Right atrium auricular region (tissue), 2 donors: ENCODE results near the gene FAF1. TPM values are rescaled to one million over a fixed set of nuclear protein-coding genes. Genes with fewer than 3 reads are reported as not detected.

Experiments used
- DNase-seq: peaks from one replicate; pipeline ENCODE4 v3.0.0-alpha.2; 2019; ENCODE audit warnings: low spot score
- H3K27ac ChIP-seq, 2 donors: fragments of 200-600 bp; sonication (generic); 1 replicate in 1 of 2; 2 replicates in 1 of 2; pipeline ENCODE4 v1.5.1; 2016 to 2019
- H3K27me3 ChIP-seq, 2 donors: fragments of 200-600 bp; sonication (generic); one replicate each; pipeline versions ENCODE4 v1.5.1 to v1.6.0; 2017 to 2019
- H3K36me3 ChIP-seq: fragments of 200-600 bp; sonication (generic); one replicate; pipeline ENCODE4 v1.5.1; 2016
- H3K4me1 ChIP-seq, 2 donors: fragments of 200-600 bp; sonication (generic); one replicate each; pipeline versions ENCODE4 v1.5.1 to v1.6.0; 2017 to 2019
- H3K4me3 ChIP-seq, 2 donors: fragments of 200-600 bp; sonication (generic); 1 replicate in 1 of 2; 2 replicates in 1 of 2; pipeline ENCODE4 v1.5.1; 2017 to 2019; ENCODE audit warnings: mild to moderate bottlenecking in 1 of 2, moderate library complexity in 1 of 2
- H3K9me3 ChIP-seq, 2 donors: fragments of 200-600 bp; sonication (generic); one replicate each; pipeline ENCODE4 v1.5.1; 2019
- CTCF ChIP-seq, 2 donors: fragments of 200-600 bp; sonication (generic); IDR thresholded peaks; one replicate each; pipeline ENCODE4 v1.5.1; 2019; ENCODE audit warnings: antibody characterized with exemption in 2 of 2
- total RNA-seq, 2 donors: library from RNA; depleted of rRNA; stranded (reverse); fragments of >200 nt; gene quantifications; one replicate each; pipeline ENCODE4 v1.1.0, GENCODE V29; 2016

The FAF1 gene
- total RNA-seq, 2 donors from 2014 or later: 36.1 to 68.8 TPM

GRCh38 chr1:50979937-50980336, 19.9 kb upstream of the FAF1 start:
- no peak for TF ChIP-seq CTCF (IDR thresholded peaks at IDR 0.05)
- DNase-seq: no peak
- peak overlapping the region in 1 of 2 donors; percentile 80 for H3K4me3 ChIP-seq
- H3K27ac ChIP-seq: peak overlapping the region; percentile 98 to 100
- H3K27me3 ChIP-seq: no peaks in the 10 kb centered on the region
- H3K36me3 ChIP-seq: no peaks in the 10 kb centered on the region
- peaks cover 0 to 9% of the 10 kb centered on the region in 2 donors for H3K4me1 ChIP-seq
- no peaks in the 10 kb centered on the region for H3K9me3 ChIP-seq

- H3K4me1 ChIP-seq: peaks cover 0 to 9% of the 10 kb centered on the region in 2 donors
- H3K9me3 ChIP-seq: no peaks in the 10 kb centered on the region
- H3K36me3 ChIP-seq: no peaks in the 10 kb centered on the region
- no peaks in the 10 kb centered on the region for H3K27me3 ChIP-seq
- peak overlapping the region; percentile 80 to 84 for H3K4me3 ChIP-seq
- H3K27ac ChIP-seq: peak overlapping the region; percentile 98 to 100
- TF ChIP-seq CTCF (IDR thresholded peaks at IDR 0.05): no peak
- DNase-seq: no peak
Observed at GRCh38 chr1:50978852-50979781, 19.1 kb upstream of the FAF1 start.

- Histone ChIP-seq H3K27ac (peak overlapping the region; percentile 98 to 100), H3K36me3 (no peaks in the 10 kb centered on the region), H3K4me3 (peak overlapping the region; percentile 80 to 84), H3K4me1 (peaks cover 0 to 9% of the 10 kb centered on the region in 2 donors), H3K9me3 (no peaks in the 10 kb centered on the region), H3K27me3 (no peaks in the 10 kb centered on the region)
- no peak for TF ChIP-seq CTCF (IDR thresholded peaks at IDR 0.05)
- no peak for DNase-seq
Observed at GRCh38 chr1:50978144-50978851, 18.2 kb upstream of the FAF1 start.

GRCh38 chr1:50977575-50978143, 17.6 kb upstream of the FAF1 start:
- no peak for TF ChIP-seq CTCF (IDR thresholded peaks at IDR 0.05)
- Histone ChIP-seq H3K9me3 (no peaks in the 10 kb centered on the region), H3K4me3 (peak overlapping the region; percentile 80 to 84), H3K4me1 (peaks cover 0 to 9% of the 10 kb centered on the region in 2 donors), H3K27me3 (no peaks in the 10 kb centered on the region), H3K36me3 (no peaks in the 10 kb centered on the region), H3K27ac (peak overlapping the region; percentile 98 to 100)
- DNase-seq: no peak

- Histone ChIP-seq H3K27me3 (no peaks in the 10 kb centered on the region), H3K4me3 (peak overlapping the region; percentile 80 to 84), H3K9me3 (no peaks in the 10 kb centered on the region), H3K36me3 (no peaks in the 10 kb centered on the region), H3K27ac (peak overlapping the region; percentile 98 to 100), H3K4me1 (peaks cover 0 to 9% of the 10 kb centered on the region in 2 donors)
- no peak for TF ChIP-seq CTCF (IDR thresholded peaks at IDR 0.05)
- no peak for DNase-seq
Observed at GRCh38 chr1:50976890-50977574, 17.0 kb upstream of the FAF1 start.
